Measurements from ENCODE around the gene TOGARAM1.

- TF ChIP-seq CTCF (conservative IDR thresholded peaks at IDR 0.05), result no peak
- no peak for TF ChIP-seq EZH2 (IDR thresholded peaks at IDR 0.05; ENCODE audit: low read depth)
These were observed 41.9 kb downstream of the TOGARAM1 start for GRCh38 chr14:45003924-45004323.

All from PC-9 (cell line).